Activated T-cell treated with anti-CD3 and anti-CD28 coated beads, Interleukin-2, amount 50 U/mL, for 48 hours (primary cell): ENCODE results near the gene LAMA3.
"Not testable (repeated sequence)": the region's sequence is repeated elsewhere in the genome, so short reads cannot be mapped to it uniquely, and the experiment has no call there.

Source experiments
- DNase-seq, 2 experiments: peaks; one replicate each; pipeline ENCODE4 v3.0.0-alpha.2; 2020

The LAMA3 gene

GRCh38 chr18:23735021-23735464, 45.8 kb downstream of the LAMA3 start:
- DNase-seq: no peak

GRCh38 chr18:23737578-23737977, 48.3 kb downstream of the LAMA3 start:
- no peak for DNase-seq

- DNase-seq: no peak
These were observed 48.9 kb downstream of the LAMA3 start for GRCh38 chr18:23738151-23738550.

- no peak for DNase-seq
These were observed 49.3 kb downstream of the LAMA3 start for GRCh38 chr18:23738575-23738974.

- no peak for DNase-seq
These were observed 51.0 kb downstream of the LAMA3 start for GRCh38 chr18:23740105-23740830.

GRCh38 chr18:23741967-23742366, 52.7 kb downstream of the LAMA3 start:
- not testable (repeated sequence) for DNase-seq

- DNase-seq: no peak
These were observed 54.6 kb downstream of the LAMA3 start for GRCh38 chr18:23743733-23744333.

GRCh38 chr18:23745366-23745765, 56.1 kb downstream of the LAMA3 start:
- no peak for DNase-seq

- DNase-seq: no peak
These were observed 57.6 kb downstream of the LAMA3 start for GRCh38 chr18:23746851-23747250.

GRCh38 chr18:23752363-23752762, 63.1 kb downstream of the LAMA3 start:
- no peak for DNase-seq

- no peak for DNase-seq
These were observed 63.5 kb downstream of the LAMA3 start for GRCh38 chr18:23752796-23753195.

- no peak for DNase-seq
These were observed 67.6 kb downstream of the LAMA3 start for GRCh38 chr18:23756590-23757436.

- DNase-seq: no peak
These were observed 68.1 kb downstream of the LAMA3 start for GRCh38 chr18:23757437-23757733.

- no peak for DNase-seq
These were observed 69.0 kb downstream of the LAMA3 start for GRCh38 chr18:23758281-23758680.

GRCh38 chr18:23761941-23762340, 72.7 kb downstream of the LAMA3 start:
- DNase-seq: no peak

GRCh38 chr18:23763343-23763742, 74.1 kb downstream of the LAMA3 start:
- no peak for DNase-seq

- DNase-seq: no peak
These were observed 76.7 kb downstream of the LAMA3 start for GRCh38 chr18:23765931-23766330.

GRCh38 chr18:23772327-23773024, 83.2 kb downstream of the LAMA3 start:
- DNase-seq: no peak

GRCh38 chr18:23776306-23776705, 87.1 kb downstream of the LAMA3 start:
- no peak for DNase-seq

GRCh38 chr18:23778828-23779227, 89.6 kb downstream of the LAMA3 start:
- no peak for DNase-seq

GRCh38 chr18:23779696-23780303, 90.5 kb downstream of the LAMA3 start:
- no peak for DNase-seq

- DNase-seq: no peak
These were observed 95.6 kb downstream of the LAMA3 start for GRCh38 chr18:23784832-23785245.

- no peak for DNase-seq
These were observed 103.8 kb downstream of the LAMA3 start for GRCh38 chr18:23793051-23793450.
